ENCODE data around the gene CLIP2.
A peak's percentile ranks its signal among the peaks of the same experiment; 100 is the strongest.

Gene CLIP2

DNA sequence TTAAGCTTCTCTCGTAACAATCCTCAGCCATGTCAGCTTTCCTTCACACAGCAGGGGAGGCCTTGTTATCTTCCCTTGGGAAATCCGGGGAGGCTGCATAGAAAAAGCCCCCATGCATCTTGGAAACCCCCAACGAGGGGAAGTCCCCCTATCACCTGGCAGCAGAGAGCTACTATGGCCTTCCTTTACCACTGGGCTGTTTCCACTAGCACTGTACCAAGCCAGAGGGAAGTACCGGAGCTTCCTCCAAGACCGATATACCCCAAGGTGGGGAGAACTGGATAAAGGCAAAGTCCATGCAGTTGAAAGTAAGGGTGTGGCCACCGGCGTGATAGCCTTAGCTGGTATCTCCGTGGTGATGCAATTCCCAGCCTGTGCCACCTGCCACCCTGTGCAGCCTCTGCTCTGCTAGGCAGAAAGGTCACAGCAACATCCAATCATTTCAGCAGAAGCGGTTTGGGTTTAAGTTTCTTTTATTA is 4.4 kb upstream of the CLIP2 start:
- DNase-seq (ENCODE audit: low read depth): no peak
- TF ChIP-seq, protein P1, sequence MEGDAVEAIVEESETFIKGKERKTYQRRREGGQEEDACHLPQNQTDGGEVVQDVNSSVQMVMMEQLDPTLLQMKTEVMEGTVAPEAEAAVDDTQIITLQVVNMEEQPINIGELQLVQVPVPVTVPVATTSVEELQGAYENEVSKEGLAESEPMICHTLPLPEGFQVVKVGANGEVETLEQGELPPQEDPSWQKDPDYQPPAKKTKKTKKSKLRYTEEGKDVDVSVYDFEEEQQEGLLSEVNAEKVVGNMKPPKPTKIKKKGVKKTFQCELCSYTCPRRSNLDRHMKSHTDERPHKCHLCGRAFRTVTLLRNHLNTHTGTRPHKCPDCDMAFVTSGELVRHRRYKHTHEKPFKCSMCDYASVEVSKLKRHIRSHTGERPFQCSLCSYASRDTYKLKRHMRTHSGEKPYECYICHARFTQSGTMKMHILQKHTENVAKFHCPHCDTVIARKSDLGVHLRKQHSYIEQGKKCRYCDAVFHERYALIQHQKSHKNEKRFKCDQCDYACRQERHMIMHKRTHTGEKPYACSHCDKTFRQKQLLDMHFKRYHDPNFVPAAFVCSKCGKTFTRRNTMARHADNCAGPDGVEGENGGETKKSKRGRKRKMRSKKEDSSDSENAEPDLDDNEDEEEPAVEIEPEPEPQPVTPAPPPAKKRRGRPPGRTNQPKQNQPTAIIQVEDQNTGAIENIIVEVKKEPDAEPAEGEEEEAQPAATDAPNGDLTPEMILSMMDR (IDR thresholded peaks at IDR 0.05; ENCODE audit: control insufficient read depth, extremely low read depth, insufficient read depth): no peak
- no peak overlapping the region for H3K4me3 ChIP-seq (ENCODE audit: low read depth, low read length)

DNA sequence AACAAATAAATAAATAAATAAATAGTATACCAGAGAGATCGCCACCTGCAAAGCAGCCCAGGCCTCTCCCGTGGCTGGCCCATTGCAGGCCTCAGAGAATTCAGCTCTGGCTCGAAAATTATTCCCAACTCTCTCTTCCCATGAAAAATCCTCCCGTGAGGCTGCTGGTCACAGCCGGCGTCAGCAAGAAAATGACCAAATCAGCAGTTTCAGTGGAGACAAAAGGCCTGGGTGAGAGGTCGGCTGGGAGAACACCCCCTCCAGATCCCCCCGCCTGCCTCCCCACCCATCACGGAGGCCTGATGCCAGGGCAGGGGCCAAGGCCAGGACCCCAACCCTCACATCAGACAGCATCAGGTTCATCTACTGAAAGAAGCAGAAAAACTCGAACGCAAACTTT is 3.1 kb upstream of the CLIP2 start:
- H3K4me3 ChIP-seq (ENCODE audit: low read depth, low read length): no peak overlapping the region
- TF ChIP-seq, protein P1 (IDR thresholded peaks at IDR 0.05; ENCODE audit: control insufficient read depth, extremely low read depth, insufficient read depth): no peak
- DNase-seq (ENCODE audit: low read depth): no peak

DNA sequence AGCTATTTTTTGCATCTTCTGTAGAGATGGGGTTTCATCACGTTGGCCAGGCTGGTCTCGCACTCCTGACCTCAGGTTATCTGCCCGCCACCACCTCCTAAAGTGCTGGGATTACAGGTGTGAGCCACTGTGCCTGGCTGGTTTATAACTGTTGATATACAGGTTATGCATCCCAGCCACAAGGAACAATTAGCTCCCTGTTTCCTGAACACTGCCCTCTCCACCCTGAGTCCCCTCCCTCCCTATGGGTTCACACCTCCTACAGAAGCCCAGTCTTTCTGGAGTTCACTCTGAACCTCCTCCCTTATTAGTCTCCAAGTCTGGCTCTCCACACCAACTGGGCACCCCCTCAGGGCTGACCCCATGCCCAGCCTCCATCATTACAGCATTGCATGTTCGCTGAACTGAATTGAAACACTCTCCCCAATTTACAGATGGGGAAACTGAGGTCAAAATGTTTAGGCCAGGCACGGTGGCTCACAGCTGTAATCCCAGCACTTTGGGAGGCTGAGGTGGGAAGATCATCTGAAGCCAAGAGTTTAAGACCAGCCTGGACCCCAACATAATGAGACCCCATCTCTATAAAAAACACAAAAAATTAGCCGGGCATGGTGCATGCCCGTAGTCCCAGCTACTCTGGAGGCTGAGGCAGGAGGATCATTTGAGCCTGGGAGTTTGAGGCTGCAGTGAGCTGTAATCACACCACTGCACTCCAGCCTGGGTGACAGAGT is 1.7 kb upstream of the CLIP2 start:
- TF ChIP-seq, protein P1 (IDR thresholded peaks at IDR 0.05; ENCODE audit: control insufficient read depth, extremely low read depth, insufficient read depth): no peak
- no peak for DNase-seq (ENCODE audit: low read depth)
- no peak overlapping the region for H3K4me3 ChIP-seq (ENCODE audit: low read depth, low read length)

DNA sequence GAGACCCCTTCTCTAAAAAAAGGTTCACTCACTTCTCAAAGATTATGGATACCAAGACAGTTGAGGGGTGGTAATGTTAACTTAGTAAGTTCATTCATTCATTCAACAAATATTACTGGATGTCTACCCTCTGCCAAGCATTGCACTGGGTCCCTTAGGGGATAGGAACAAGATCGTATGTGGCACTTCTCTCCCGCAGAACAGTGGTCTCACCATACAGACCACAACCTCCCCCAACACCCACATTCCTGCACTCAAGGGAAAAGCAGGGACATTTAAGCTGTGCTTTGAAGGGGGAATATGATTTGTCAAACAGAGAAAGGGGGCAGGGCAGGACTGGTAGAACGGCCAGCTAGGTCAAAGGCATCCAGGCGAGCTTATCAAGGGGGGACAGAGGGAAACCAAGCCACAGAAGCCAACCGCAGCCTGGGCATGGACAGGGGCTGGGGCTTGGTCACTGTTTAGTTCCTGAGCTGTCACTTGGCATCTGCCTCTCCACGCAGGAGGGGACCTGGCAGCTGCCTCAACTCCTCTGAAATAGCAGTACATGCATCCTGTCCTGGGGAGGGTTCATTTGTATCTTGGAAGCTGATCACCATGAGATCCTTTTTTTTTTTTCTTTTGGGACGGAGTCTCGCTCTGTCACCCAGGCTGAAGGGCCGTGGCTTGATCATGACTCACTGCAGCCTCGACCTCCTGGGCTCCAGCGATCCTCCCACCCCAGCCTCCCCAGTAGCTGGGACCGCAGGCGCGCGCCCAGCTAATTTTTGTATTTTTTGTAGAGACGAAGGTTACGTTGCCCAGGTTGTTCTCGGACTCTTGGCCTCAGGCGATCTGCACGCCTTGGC is 949 bp upstream of the CLIP2 start:
- TF ChIP-seq, protein P1 (IDR thresholded peaks at IDR 0.05; ENCODE audit: control insufficient read depth, extremely low read depth, insufficient read depth): no peak
- H3K4me3 ChIP-seq (ENCODE audit: low read depth, low read length): no peak overlapping the region
- DNase-seq (ENCODE audit: low read depth): no peak

DNA sequence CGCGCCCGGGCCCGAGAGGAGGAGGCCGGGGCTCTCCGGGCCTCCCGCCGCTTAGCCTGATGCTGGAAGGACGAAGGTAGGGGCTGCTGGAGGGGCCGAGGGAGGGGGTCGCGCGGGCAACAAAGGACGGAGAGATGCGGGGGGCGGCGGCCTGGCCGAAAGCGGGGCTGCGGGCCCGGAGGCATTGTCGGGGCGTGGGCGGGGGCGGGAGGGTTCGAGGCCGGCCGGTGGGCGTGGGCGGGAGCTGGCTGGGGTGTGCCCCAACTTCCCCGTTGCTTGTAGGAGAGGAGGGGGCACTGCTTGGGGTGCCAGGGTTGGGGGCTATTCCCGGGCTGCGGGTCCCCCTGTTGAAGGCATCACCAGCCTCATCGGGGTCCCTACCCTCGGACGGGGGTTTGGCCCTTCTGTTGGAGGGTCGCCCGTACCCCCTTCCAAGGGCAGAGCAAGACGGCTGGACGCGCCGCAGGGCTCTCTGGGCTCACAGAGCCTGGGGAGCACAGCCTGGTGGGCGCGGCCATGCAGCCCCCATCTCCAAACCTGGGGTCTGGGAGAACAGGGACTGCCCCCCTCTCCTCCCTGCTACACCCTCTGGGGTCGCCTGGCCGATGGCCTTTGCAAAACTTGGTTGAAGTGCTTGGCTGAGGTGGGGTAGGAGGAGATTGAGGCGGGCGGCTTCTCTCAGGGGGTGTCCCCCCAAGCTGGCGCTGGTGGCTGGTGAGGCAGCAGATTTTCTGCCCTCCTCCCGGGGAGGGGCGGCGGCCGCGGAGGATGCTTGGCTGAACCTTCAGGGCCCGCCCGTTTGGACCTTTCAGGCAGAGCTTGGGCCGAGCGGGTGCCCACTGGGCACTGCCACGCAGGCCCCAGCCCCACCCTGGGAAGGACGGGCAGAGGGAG is 699 bp downstream of the CLIP2 start:
- DNase-seq (ENCODE audit: low read depth): no peak

DNA sequence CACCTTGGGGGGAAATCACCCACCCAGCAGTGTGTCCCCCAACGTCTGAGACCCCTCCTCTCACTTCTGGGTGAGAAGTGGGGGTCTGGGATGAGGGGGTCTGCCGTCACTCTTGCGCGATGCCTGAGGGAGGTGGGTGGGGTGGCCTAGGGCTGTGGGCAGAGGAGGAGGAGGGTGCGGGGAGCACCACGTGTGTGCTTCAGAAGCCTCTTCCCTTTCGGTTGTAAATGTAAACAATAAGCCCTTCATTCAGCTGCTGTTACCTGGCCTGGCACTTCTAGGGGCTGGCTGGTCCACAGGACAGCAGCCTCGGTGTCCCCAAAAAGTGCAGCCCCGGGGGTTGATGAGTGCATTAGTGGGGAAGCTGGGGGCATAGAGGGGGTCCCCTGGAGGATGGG is 1.3 kb downstream of the CLIP2 start:
- TF ChIP-seq, protein P1 (IDR thresholded peaks at IDR 0.05; ENCODE audit: control insufficient read depth, extremely low read depth, insufficient read depth): no peak
- DNase-seq (ENCODE audit: low read depth): no peak
- H3K4me3 ChIP-seq (ENCODE audit: low read depth, low read length): no peak overlapping the region

More for the DNA sequence above, 699 bp downstream of the CLIP2 start:
- peak overlapping the region; percentile 53 for H3K4me3 ChIP-seq (ENCODE audit: low read depth, low read length)
- TF ChIP-seq, protein P1 (IDR thresholded peaks at IDR 0.05; ENCODE audit: control insufficient read depth, extremely low read depth, insufficient read depth): no peak
